Skin epidermis (tissue), 12 donors: ENCODE data around the gene MANEA.
A peak's percentile ranks its signal among the peaks of the same experiment; 100 is the strongest.
"Not testable (repeated sequence)": the region's sequence is repeated elsewhere in the genome, so short reads cannot be mapped to it uniquely, and the experiment has no call there.

ENCODE experiments used
- H3K27ac ChIP-seq, 21 experiments: fragments of 200-600 bp; sonication (generic) in 11 of 21; one replicate each; pipeline ENCODE4 v1.5.0; 2020; ENCODE audit warnings: mild to moderate bottlenecking in 3 of 21, inconsistent platforms in 2 of 21, moderate library complexity in 2 of 21
- H3K4me3 ChIP-seq, 7 experiments: fragments of 200-600 bp; sonication (generic) in 2 of 7; one replicate each; pipeline ENCODE4 v1.5.0; 2020; ENCODE audit warnings: inconsistent platforms in 2 of 7, mild to moderate bottlenecking in 2 of 7, moderate library complexity in 1 of 7

MANEA gene

DNA sequence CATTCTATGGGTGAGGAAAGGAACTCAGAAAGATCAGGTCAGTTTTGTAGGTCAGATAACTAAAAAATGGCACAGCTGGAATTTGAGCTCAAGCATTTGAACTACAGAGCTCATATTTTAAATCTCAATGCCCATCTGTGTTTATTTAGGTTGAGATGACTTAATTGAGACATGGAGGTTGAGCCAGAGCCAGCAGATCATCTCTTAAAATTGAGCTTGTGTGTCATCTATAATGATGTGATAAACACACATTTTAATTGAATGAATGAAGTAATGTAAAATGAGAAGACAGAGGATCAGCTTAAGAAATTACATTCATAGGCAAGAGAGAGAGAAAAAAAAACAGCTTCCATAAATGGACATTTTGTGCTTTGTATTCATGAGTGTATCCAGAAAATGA lies 3.7 kb downstream of the MANEA start:
- Histone ChIP-seq H3K27ac (no peak overlapping the region), H3K4me3 (no peak overlapping the region)

- H3K27ac ChIP-seq, H3K4me3 ChIP-seq: not testable (repeated sequence)
Observed at GRCh38 chr6:95584226-95584625, 6.9 kb downstream of the MANEA start.

DNA sequence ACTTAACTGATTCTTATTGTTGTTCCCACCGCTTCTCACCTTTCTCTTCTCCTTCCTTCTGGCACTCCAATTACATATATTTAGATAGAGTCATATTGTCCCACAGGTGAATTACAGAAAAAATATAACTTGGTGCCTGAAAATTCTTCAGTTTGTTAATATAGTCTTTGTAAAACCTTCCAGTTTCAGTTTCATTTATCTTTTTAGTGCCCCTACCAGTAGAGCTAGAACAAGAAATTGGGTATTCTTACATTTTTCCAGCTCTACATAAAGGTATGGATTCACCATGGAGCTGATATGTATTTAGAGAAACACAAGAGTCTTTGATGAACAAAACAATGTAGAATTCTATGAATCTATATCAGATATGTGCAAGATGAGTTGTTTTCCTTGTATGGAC lies 10.7 kb downstream of the MANEA start:
- Histone ChIP-seq H3K4me3 (no peak overlapping the region), H3K27ac (no peak overlapping the region)

DNA sequence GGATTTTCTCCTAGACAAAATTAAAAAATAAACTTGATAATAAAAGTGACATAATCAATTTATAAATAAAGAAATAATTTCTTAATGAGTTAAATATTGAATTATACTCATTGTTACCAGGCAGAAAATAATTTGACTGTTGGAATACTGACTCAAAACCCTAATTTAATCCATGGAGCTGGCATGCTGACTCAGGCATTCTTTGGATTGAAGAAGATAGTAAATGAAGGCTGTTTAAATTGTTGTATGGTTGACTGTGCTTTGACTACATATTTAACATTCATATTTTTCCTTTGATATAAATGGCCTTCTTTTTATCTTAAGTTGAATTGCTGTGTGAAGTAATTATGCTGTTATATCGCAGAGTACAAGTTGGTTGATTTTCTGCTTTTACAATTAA lies 11.7 kb downstream of the MANEA start:
- Histone ChIP-seq H3K27ac (no peak overlapping the region), H3K4me3 (no peak overlapping the region)

GRCh38 chr6:95589826-95590570 lies 12.7 kb downstream of the MANEA start:
- Histone ChIP-seq H3K4me3 (no peak overlapping the region), H3K27ac (no peak overlapping the region)

DNA sequence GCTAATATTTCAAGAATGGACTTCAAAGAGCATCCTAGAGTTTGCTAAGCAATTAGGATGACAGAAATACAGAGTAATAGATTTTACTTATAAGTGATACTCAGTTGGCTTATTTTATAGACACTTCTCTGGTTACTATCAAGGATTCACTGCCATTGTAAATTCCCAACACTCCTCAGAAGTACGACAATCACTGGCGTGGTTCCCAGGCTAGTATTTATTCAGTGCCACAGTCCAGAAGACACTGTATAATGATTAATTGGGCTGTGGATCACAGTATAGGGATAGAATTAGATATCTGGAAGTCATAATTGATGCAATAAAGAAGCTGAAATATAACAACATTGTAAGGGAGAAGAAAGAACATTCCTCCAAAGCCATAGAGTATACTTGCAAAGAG lies 15.7 kb downstream of the MANEA start:
- no peak overlapping the region for H3K4me3 ChIP-seq
- H3K27ac ChIP-seq: no peak overlapping the region

DNA sequence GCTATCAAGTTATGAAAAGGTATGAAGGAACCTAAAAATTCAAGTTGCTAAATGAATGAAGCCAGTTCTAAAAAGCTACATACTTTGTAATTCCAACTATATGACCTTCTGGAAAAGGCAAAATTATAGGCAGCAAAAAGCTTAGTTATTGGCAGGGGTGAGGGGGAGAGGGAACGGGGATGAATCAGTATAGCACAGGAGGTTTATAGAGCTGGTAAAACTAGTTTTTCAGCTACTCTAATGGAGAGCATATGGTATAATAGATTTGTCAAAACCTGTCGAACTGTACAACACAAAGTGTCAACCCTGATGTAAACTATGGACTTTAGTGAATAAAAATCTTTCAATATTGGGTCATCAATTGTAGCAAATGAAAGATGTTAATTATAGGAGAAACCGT lies 18.7 kb downstream of the MANEA start:
- Histone ChIP-seq H3K27ac (peak overlapping the region in 4 of 21 experiments; percentile 3 to 55 (median 8)), H3K4me3 (no peak overlapping the region)

- Histone ChIP-seq H3K27ac (peak overlapping the region in 3 of 21 experiments; percentile 0 to 54 (median 31)), H3K4me3 (no peak overlapping the region)
Observed at GRCh38 chr6:95599706-95600105, 22.4 kb downstream of the MANEA start.

- H3K4me3 ChIP-seq: no peak overlapping the region
- H3K27ac ChIP-seq: no peak overlapping the region
Observed at GRCh38 chr6:95601133-95601532, 23.8 kb downstream of the MANEA start.

DNA sequence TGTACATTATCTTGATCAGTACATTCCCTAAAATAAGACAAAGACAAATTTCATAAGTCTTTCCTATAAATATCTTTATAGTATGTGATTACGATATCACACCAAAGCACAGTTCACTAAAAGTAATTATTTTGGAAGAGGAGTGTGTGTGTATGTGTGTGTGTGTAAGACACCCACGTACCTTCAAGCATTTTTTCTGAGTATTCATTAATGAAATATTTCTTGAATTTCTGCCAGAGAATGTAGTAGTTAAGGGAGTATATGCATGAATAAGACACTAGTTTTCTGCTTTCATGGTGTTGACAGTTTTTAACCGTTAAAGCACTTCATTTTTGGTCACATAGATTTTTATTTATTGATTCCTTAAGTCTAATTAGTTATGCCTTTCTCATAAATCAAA lies 36.8 kb downstream of the MANEA start:
- H3K4me3 ChIP-seq: no peak overlapping the region

DNA sequence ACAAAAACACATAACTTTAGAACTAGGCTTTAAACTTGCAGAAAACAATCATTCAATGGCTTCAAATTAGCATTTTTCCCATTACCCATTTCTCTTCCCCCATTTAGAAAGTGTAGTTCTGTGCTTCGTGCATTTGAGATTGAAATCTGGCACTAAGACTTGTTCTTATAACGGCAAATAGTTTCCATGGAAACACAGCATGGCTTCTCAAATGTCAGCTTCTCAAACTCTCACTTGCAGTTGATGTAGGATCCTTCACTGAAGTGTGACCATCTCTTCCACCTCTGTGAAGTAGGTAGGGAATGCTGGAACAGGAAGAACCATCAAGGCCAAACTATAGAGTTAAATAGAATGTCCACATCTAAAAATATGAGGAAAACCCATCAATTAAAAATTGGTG lies 52.2 kb downstream of the MANEA start:
- H3K4me3 ChIP-seq: no peak overlapping the region
- H3K27ac ChIP-seq: no peak overlapping the region

More for the DNA sequence above, 36.8 kb downstream of the MANEA start:
- H3K27ac ChIP-seq: no peak overlapping the region

DNA sequence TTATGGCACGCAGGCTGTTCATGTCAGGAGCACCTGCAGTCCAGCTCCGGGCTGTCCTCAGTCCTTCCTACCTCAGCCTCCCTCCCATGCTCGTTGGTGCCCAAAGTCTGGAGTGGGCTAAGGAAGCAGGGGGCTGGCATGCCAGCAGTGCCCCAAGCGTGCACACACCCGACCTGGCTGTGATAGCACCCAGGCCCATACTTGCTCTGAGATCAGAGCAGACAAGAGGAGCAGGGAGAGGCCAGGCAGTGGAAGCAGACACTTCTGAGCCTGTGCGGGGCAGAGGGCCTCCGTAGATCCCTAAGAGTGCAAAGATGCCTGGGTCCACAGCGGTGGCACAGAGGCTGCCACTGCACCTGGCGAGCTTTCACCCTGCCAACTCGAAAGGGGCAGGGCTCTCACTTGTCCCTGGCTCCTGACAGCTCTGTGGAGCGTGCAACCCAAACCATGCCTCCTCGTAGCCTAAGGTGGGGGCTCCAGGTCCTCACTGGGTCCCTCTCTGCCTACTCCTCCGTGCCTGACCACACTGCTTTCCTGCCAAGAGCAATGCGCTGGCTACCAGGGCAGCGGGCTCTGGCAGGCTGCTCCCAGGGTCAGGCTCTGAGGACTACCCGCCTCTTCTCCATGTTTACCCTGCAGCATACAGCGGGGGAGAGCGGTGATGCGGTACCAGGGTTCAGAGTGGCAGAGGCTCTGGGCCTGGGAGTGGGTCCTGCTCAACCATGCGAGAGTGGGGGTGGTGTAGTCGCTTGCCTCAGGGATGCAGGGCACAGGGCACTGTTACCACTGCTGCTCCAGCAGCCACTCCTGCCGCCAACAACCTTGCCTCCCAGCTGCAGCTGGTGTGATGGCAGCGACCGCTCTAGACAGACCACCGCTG lies 59.5 kb downstream of the MANEA start:
- Histone ChIP-seq H3K4me3 (no peak overlapping the region), H3K27ac (no peak overlapping the region)

GRCh38 chr6:95648636-95649035 lies 71.3 kb downstream of the MANEA start:
- H3K27ac ChIP-seq: no peak overlapping the region

DNA sequence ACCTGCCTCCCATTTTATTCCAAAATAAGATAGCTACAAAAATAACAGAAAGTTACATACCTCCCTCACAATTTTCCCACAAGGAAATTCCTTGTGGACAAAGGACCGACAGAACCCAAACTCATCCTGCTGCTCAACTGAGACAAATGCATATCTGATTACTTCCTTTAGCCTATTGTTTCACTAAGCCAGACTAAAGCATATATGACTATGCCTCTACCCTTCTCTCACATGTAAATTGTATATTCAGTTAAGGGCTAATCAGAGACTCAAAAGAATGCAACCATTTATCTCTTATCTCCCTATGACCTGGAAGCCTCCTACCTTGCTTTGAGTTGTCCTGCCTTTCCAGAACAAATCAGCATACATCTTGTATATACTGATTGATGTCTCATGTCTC lies 72.1 kb downstream of the MANEA start:
- H3K4me3 ChIP-seq: no peak overlapping the region

More at GRCh38 chr6:95648636-95649035, 71.3 kb downstream of the MANEA start:
- H3K4me3 ChIP-seq: no peak overlapping the region

GRCh38 chr6:95654176-95654575 lies 76.8 kb downstream of the MANEA start:
- no peak overlapping the region for H3K27ac ChIP-seq
- H3K4me3 ChIP-seq: no peak overlapping the region

More for the DNA sequence above, 72.1 kb downstream of the MANEA start:
- no peak overlapping the region for H3K27ac ChIP-seq

GRCh38 chr6:95658886-95659285 lies 81.6 kb downstream of the MANEA start:
- no peak overlapping the region for H3K27ac ChIP-seq
- H3K4me3 ChIP-seq: no peak overlapping the region
